Calu3 (cell line): ENCODE measurements around the gene HOXB6. TPM values are rescaled to one million over a fixed set of nuclear protein-coding genes. Genes with fewer than 3 reads are reported as not detected.

Experiments used
- BruUV-seq: library from RNA; stranded (reverse); fragments of 400-500 nt; replicated peaks from 2 replicates; lab custom pipeline; 2021; lab: Mats Ljungman, UMichigan
- CTCF ChIA-PET: fragments of 300-600 bp; sonication (Branson Sonifier 250); formaldehyde crosslinking; loops from one replicate; lab custom pipeline; 2022; ENCODE audit warnings: antibody characterized with exemption; lab: Charles Lee
- DNase-seq: peaks from one replicate; pipeline ENCODE4 v3.0.0; 2022
- H3K27ac Mint-ChIP-seq: one replicate; pipeline ENCODE4 v1.8.0; 2022; ENCODE audit warnings: mixed read lengths; ENCODE audit not compliant: unreplicated experiment
- H3K27me3 Mint-ChIP-seq: one replicate; pipeline ENCODE4 v1.8.0; 2022; ENCODE audit warnings: mixed read lengths; ENCODE audit not compliant: unreplicated experiment
- H3K36me3 Mint-ChIP-seq: one replicate; pipeline ENCODE4 v1.8.0; 2022; ENCODE audit warnings: mild to moderate bottlenecking, moderate library complexity, mixed read lengths; ENCODE audit not compliant: insufficient read depth, unreplicated experiment
- H3K4me1 Mint-ChIP-seq: one replicate; pipeline ENCODE4 v1.8.0; 2022; ENCODE audit warnings: mild to moderate bottlenecking, low read depth, mixed read lengths; ENCODE audit not compliant: unreplicated experiment
- H3K4me3 Mint-ChIP-seq: one replicate; pipeline ENCODE4 v1.8.0; 2022; ENCODE audit warnings: mild to moderate bottlenecking, low read depth, moderate library complexity, mixed read lengths; ENCODE audit not compliant: unreplicated experiment
- H3K9me3 Mint-ChIP-seq: one replicate; pipeline ENCODE4 v1.8.0; 2022; ENCODE audit warnings: low read depth, mixed read lengths; ENCODE audit not compliant: unreplicated experiment
- CTCF ChIP-seq: fragments of 200-600 bp; IDR thresholded peaks from one replicate; pipeline ENCODE4 v1.8.0; 2022; ENCODE audit warnings: antibody characterized with exemption; ENCODE audit not compliant: unreplicated experiment
- intact Hi-C: fragments of 100-400 bp; cut with micrococcal nuclease; formaldehyde crosslinking; loops from one replicate; pipeline ENCODE4 v1.10.0; 2022; ENCODE audit not compliant: unreplicated experiment
- total RNA-seq: library from RNA; stranded (reverse); gene quantifications from 2 replicates; pipeline ENCODE4 v1.2.3, GENCODE V29; 2022

Gene HOXB6
- total RNA-seq, 1 experiment from 2014 or later = 140 TPM

DNA sequence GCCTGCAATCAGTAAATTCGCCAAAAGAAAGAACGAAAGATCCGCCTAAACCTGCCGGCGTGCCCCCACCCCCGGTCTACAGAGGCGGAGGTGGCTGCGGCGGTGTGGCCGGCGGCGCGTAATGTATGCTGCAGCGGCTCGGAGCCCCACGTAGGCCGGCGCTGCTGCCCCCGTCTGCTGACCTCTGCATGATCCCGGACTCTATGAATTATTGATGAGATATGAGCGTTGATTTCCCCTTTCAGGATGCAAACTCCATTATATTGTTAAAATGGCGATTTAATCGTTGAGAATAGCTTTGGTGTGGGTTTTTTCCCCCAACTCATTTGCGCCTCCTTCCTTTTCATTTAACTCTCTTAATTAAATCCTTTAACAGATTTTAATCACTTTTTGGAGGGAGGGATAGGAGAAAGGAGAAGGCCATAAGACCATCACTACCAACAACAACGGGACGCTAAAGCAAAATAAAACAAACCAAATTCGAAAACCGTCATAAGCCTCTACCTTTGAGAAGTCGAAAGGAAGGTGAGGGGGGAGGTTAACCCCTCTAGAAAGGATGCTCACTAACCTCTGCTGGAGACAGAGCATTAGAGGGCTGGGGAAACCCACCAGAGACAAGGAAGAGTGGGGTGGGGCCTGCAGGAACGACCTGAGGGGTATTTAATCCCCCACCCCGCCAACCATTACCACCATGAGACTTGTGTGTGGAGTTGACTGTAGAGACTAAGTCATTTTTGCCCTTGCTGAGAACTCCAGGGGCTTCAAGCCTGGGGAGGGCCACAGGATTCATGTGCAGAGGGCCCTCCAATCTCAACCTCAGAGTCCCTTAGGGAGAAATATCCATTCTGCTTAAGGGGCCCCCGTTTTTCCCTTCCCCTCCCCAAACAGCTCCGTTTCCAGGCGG is 18.2 kb downstream of the HOXB6 start:
- no peaks in the 10 kb centered on the region for H3K9me3 Mint-ChIP-seq
- peak overlapping the region; percentile 95 for H3K27ac Mint-ChIP-seq
- peaks cover 16% of the 10 kb centered on the region for H3K27me3 Mint-ChIP-seq
- CTCF ChIA-PET = interaction anchor here (0.6 to 1.4 kb wide), 3 partner anchors 31 to 251 kb away, joined by 3 to 5 read pairs (median 4); no protein-coding TSS in a partner anchor
- no peak for TF ChIP-seq CTCF
- peak overlapping the region; percentile 88 for H3K4me3 Mint-ChIP-seq
- BruUV-seq = no TSS peak
- intact Hi-C loops = no loop called here
- peak; percentile 75 for DNase-seq
- peaks cover 95% of the 10 kb centered on the region for H3K36me3 Mint-ChIP-seq
- H3K4me1 Mint-ChIP-seq = peaks cover 81% of the 10 kb centered on the region

DNA sequence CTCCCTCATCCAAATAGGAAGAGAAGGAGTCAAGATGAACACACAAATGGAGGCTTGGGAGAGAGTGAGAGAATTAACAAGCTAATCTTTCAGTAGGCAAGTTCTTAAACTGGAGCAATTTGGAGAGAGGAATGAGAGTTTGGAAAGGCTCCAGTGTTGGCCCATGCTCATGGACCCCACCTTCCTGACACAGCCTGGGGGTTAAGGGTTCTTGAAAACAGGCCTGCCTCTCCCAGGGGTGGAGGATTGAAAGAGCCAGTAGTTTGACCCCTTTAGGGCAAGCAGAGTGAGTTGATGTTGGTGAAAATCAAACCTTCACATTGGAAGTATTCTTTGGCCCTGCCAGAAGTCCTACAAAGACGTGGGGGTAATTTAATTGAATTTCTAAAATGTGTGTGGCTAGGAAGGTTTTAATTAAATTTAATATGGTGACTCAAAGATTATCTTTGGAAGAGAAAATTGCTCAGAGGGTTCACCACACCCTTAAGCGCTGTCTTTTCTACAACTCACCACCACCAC is 20.5 kb downstream of the HOXB6 start:
- no peaks in the 10 kb centered on the region for H3K9me3 Mint-ChIP-seq

DNA sequence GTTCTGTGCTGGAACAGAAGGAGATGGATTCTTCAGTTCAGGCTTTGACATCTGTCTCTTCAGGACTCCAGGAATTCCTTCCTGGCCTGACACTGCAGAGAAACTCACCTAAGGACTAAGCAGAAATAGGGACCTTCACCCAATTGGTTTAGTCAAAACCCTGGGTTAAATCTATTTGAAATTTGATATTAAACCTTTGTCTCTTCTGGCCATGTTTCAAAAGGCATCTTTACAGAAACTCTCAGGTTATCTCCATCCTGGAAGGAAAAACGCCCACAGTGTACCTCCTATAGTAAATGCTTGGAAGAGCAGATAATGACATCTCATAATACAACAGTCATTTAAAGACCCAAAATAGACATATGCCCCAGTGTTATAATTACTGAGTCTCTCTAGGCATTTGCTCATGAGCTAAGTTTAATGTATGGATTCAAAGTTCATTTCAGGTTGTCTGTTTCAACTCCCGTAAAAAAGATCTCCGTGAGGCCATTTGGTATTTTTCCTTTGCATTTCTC is 21.0 kb downstream of the HOXB6 start:
- no peaks in the 10 kb centered on the region for H3K9me3 Mint-ChIP-seq
- no TSS peak for BruUV-seq
- peaks cover 80% of the 10 kb centered on the region for H3K4me1 Mint-ChIP-seq
- intact Hi-C loops = no loop called here
- peak overlapping the region; percentile 88 for H3K4me3 Mint-ChIP-seq
- CTCF ChIA-PET = interaction anchor here (0.6 to 1.5 kb wide), 5 partner anchors 21 to 324 kb away, joined by 3 to 7 read pairs (median 4); no protein-coding TSS in a partner anchor
- H3K36me3 Mint-ChIP-seq = peaks cover 96% of the 10 kb centered on the region
- H3K27ac Mint-ChIP-seq = peak overlapping the region; percentile 95
- no peak for DNase-seq
- TF ChIP-seq CTCF = no peak
- peaks cover 29% of the 10 kb centered on the region for H3K27me3 Mint-ChIP-seq

More for the DNA sequence above, 20.5 kb downstream of the HOXB6 start:
- H3K4me1 Mint-ChIP-seq = peaks cover 78% of the 10 kb centered on the region
- DNase-seq = no peak
- peaks cover 24% of the 10 kb centered on the region for H3K27me3 Mint-ChIP-seq
- peak overlapping the region; percentile 95 for H3K27ac Mint-ChIP-seq
- CTCF ChIA-PET = interaction anchor here (0.8 to 0.9 kb wide), 2 partner anchors 22 to 62 kb away, joined by 3 to 4 read pairs; no protein-coding TSS in a partner anchor
- peaks cover 95% of the 10 kb centered on the region for H3K36me3 Mint-ChIP-seq
- BruUV-seq = no TSS peak
- intact Hi-C loops = no loop called here
- peak overlapping the region; percentile 88 for H3K4me3 Mint-ChIP-seq
- TF ChIP-seq CTCF = no peak

DNA sequence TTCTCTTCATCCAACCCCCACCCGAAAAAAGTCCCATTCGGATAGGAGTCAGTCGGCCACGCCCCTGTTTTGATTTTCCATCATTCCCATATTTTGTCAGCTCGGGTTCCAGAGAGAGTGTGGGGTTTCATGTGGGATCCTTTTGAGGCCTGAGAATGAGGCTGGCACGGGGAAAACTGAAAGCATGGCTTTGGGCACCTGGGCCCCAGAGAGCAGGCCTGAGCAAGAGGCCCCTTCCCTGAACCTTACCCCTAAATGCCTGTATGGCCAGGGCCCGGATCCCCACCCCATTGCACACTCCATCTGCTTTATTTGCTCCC is 22.1 kb downstream of the HOXB6 start:
- CTCF ChIA-PET = interaction anchor here (0.7 to 1.5 kb wide), 4 partner anchors 19 to 323 kb away, joined by 3 to 7 read pairs (median 4); no protein-coding TSS in a partner anchor
- Mint-ChIP-seq H3K36me3 (peaks cover 96% of the 10 kb centered on the region), H3K27me3 (peaks cover 36% of the 10 kb centered on the region), H3K27ac (peak overlapping the region; percentile 95), H3K9me3 (no peaks in the 10 kb centered on the region), H3K4me1 (peaks cover 71% of the 10 kb centered on the region), H3K4me3 (no peak overlapping the region)
- no TSS peak for BruUV-seq
- intact Hi-C loops = no loop called here
- DNase-seq = no peak
- no peak for TF ChIP-seq CTCF
